ENCODE data around the gene CIAO1.
"Not testable (repeated sequence)": the region's sequence is repeated elsewhere in the genome, so short reads cannot be mapped to it uniquely, and the experiment has no call there.

The CIAO1 gene

DNA sequence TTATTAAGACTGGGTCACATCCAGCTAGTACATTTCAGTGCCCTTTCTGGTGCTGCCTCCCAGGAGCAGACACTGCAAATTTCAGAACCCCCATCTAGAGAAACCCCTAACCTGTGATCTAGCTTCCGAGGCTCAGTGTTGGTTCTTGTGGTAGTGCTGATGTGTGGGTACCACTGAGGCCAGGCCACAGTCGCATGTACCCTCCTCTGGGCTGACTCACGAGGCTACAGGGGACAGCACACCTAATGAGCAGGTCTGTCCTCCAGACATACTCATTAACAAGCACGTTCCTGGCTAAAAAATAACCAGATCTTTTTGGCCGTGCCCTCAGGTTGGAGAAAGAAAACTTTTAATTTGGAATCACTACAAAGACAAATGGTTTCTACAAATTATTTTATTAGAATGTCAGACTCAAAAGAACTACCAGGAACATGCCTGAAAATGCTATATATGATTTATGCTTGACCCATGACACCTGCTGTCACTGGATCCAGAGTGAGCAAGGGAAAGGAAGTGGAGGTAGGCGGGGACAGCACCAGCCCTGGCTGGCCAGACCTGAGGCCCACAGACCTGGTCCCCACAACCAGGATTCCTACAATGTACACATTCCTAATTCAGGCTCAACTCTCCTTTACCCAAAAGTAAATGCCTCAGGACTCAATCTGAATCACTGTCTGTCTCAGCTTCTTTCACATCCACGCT, 8.5 kb downstream of the CIAO1 start:
- no peak overlapping the region for H3K4me3 ChIP-seq (ENCODE audit: low read depth, low read length)

DNA sequence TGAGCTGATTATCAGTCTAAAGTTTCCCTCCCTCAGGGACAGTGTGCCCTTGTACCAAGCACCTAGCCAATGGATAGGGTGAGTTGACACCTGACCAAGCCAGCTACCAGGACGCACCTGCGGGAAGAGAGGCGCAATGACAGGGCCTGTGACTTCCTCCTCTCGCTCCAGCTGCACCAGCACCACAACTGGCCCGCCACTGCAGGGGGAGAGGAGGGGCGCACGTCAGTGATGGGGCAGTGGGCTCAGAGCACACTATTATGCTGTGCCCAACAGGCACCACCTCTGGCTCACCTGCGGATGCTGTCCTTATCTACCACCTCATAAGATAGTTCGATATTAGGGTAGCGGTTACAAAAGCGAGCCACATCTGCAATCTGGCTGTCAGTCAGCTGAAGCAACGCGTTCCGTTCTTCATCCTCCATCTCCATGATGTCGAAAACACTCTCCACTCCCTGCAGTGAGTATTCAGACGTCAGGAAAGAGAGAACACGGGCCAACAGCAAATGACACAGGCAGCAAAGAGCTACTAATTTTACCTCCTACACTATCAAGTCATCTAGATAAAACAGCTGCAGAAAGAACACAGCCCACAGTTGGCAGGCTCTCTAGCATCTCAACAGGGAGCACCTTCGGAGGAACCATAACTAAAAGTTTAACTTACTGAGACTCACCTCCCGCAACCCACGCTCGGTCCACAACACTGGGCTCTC, 10.9 kb downstream of the CIAO1 start:
- H3K4me3 ChIP-seq (ENCODE audit: low read depth, low read length): no peak overlapping the region

GRCh38 chr2:96287273-96287856, 21.3 kb downstream of the CIAO1 start:
- H3K4me3 ChIP-seq (ENCODE audit: low read depth, low read length): no peak overlapping the region

- no peak overlapping the region for H3K4me3 ChIP-seq (ENCODE audit: low read depth, low read length)
Observed at GRCh38 chr2:96291751-96292150, 25.7 kb downstream of the CIAO1 start.

DNA sequence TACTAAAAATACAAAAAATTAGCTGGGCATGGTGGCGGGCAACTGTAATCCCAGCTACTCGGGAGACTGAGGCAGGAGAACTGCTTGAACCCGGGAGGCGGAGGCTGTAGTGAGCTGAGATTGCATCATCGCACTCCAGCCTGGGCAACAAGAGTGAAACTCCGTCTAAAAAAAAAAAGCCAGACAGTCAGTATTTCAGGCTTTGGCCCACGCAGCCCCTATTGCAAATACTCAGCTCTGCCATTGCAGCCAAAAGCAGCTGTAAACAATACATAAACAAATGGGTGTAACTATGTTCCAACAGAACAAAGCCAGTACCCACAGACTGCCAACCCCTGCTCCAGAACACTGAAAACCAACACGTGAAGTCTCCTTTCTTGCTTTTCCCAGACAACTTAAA, 28.2 kb downstream of the CIAO1 start:
- H3K4me3 ChIP-seq (ENCODE audit: low read depth, low read length): not testable (repeated sequence)

- H3K4me3 ChIP-seq (ENCODE audit: low read depth, low read length): no peak overlapping the region
Observed at GRCh38 chr2:96296925-96297324, 30.9 kb downstream of the CIAO1 start.

DNA sequence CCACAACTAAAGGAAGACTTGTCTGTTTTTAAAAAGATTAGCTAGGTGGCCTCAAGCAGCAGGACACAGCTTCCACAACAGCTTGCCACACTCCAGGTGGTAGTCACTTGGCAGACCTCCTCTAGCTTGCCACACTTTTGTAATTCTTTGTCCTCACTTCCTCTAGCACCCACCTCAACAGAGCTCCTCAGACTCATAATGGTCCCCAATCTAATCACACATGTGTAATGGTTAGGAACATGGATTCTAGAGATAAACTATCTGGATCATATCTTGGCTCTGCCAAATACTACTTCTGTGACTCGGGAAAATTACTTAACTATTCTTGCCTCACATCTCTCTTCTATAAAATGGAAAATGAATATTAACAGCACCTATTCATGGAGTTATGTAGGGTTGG, 35.8 kb downstream of the CIAO1 start:
- H3K4me3 ChIP-seq (ENCODE audit: low read depth, low read length): no peak overlapping the region

GRCh38 chr2:96304606-96305005, 38.6 kb downstream of the CIAO1 start:
- peak overlapping the region; percentile 91 for H3K4me3 ChIP-seq (ENCODE audit: low read depth, low read length)

DNA sequence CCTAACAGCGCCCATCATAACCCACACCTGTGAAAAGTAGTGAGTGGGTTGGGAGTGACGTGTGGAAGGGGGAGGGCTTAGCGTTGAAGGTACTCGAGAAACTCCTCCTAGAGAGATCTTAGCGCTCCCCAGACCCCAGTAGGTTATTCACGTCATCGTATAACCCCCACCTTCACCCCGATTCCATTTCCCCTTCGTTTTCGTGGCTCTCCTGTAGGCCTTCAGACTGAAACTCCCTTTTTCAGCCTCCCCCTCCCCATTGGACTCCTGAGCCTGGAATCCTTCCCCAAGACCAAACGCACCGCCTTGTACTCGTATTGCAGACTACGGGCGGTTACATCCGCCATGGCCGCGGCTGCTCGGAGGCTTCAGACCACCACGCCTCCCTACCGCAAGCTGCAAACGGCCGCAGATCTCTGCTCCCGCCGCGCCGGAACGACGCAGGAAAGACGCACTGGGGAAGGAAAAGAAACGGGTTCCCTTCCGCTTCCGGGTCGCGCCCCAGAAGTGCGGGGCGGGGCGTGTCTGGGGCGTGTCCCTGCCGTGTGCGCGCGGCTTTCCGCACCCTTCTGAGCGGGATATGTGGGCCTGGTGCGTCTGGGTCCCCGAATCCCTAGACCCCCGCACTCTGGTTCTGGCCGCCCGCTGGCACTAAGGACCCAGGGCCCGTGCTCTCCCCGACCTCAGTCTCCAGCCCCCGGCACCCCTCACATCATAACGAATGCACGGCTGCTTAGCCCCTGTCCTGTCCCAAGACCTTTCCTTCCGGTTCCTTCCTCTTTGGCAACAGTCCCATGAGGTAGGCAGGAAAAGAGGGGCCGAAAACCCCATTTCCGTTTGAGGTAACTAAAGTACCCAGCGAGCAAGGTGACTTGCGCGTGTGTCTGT, 39.3 kb downstream of the CIAO1 start, which contains the start of gene SNRNP200:
TSS of gene SNRNP200 (minus strand) at position 456 of the 888 bp plus-strand sequence. CDS start at position 347, 109 bp downstream.
- peak within 1 kb of the TSS; percentile 91 for H3K4me3 ChIP-seq (ENCODE audit: low read depth, low read length)

DNA sequence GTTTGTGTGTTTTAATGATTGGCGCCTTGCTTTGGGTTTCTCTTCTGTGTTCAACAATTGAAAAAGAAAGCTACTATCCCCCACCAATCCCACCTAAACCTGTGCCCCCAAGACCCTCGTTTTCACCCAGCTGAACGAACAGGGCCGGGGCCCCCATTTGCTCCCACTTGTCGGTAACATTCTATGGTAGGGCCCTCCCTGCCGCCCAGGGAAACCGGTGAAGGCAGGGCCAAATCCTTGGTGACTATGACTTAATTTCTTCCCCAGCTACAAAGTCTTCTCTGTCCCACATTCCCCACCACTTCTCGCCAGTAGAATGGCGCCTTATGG, 39.9 kb downstream of the CIAO1 start:
- H3K4me3 ChIP-seq (ENCODE audit: low read depth, low read length): peak overlapping the region; percentile 91

- H3K4me3 ChIP-seq (ENCODE audit: low read depth, low read length): peak overlapping the region; percentile 91
Observed at GRCh38 chr2:96306370-96306769, 40.3 kb downstream of the CIAO1 start.

- no peak overlapping the region for H3K4me3 ChIP-seq (ENCODE audit: low read depth, low read length)
Observed at GRCh38 chr2:96308248-96308647, 42.2 kb downstream of the CIAO1 start.

DNA sequence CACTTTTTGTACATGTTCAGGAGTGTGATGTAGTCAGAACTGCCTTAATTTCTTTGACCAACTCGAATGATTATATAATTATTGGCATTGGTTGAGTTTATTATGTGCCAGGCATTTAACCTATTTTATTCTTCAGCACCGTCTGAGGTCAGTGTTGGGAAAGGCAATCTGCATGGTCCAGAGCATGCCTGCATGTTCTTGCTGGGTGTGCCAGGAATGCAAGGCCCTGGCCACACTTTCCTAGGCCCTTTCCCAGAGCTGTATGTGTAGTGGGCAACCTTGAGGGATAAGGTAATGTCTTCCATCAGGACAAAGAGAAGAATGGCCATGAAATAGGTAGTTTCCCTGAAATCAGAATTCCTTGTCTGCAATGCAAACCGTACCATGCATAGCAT, 49.0 kb downstream of the CIAO1 start:
- H3K4me3 ChIP-seq (ENCODE audit: low read depth, low read length): no peak overlapping the region

- H3K4me3 ChIP-seq (ENCODE audit: low read depth, low read length): no peak overlapping the region
Observed at GRCh38 chr2:96315400-96316071, 49.5 kb downstream of the CIAO1 start.

- no peak overlapping the region for H3K4me3 ChIP-seq (ENCODE audit: low read depth, low read length)
Observed at GRCh38 chr2:96316999-96317398, 51.0 kb downstream of the CIAO1 start.

GRCh38 chr2:96317584-96317997, 51.6 kb downstream of the CIAO1 start:
- H3K4me3 ChIP-seq (ENCODE audit: low read depth, low read length): no peak overlapping the region

- H3K4me3 ChIP-seq (ENCODE audit: low read depth, low read length): no peak overlapping the region
Observed at GRCh38 chr2:96318723-96319122, 52.7 kb downstream of the CIAO1 start.

DNA sequence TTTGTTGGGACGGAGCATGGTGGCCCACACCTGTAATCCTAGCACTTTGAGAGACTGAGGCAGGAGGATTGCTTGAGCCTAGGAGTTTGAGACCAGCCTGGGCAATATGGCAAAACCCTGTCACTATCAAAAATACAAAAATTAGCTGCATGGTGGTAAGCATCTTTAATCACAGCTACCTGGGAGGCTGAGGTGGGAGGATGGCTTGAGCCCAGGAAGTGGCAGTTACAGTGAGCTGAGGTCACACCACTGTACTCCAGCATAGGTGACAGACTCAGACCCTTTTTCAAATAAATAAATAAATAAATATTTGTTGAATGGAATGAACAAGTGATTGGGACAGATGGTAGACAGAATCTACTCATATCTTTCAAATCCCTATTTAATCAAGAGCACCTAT, 53.4 kb downstream of the CIAO1 start:
- no peak overlapping the region for H3K4me3 ChIP-seq (ENCODE audit: low read depth, low read length)

DNA sequence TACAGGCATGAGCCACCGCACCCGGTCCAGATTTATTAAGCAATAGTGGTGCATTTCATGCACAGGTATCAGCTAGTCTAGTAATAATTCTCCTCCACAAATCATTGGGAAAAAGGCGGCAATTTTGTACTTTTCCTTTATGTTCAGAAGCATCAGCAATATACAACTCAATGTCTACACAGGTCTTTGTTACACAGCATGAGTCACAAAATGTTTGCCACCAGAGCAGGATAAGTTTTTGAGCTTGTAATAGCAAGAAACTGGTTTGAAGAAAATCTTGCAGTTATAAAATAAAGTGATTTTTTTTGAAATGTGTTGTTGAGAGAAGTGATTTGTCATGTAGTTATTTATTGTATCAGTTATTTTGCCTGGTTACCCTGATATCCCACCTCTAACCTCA, 54.3 kb downstream of the CIAO1 start:
- no peak overlapping the region for H3K4me3 ChIP-seq (ENCODE audit: low read depth, low read length)

DNA sequence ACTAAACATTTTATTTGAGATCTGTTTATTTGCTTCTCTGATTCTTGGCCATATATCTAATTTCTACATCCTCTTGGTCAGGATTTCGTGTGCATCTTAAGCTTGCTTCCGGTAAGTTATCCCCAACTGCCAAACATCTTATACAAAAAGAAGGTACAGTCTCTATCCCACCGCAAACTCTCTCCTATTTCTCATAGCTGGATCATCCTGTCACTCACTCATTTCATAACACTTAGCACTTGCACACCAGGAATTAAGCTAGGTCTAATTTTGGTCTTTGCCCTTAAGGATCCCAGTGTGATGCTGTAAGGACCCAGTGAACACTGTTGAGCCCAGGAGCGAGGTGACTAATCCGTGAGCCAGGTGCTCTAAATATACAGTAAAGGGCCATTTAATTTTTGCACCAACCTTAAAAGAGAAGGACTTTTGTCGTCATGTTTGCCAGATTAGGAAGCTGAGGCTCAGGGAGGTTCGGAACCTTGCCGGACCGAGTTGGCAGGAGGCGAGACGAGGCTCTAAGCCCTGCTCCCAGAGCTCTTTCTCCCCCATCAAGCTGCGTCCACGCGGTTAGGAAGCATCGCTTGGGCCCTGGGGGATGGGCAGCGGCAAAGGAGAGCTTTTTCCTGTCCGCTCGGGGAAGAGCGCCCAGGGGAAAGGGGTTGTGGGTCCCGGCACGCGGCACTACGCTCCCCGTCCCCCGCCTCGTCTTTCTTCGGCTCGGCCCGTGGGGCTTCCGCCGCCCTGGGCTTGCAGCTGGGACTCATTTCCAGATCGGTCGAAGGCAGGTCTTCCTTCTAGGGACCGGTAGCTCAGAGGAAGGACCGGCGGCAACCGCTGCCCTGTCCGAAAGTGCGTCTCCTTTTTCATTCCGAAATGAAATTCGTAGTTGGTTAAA, 55.0 kb downstream of the CIAO1 start:
- peak overlapping the region; percentile 51 for H3K4me3 ChIP-seq (ENCODE audit: low read depth, low read length)
